HG02642 (cell line): Measurements from ENCODE around the gene LRRTM3.

Source experiments
- ATAC-seq: cut with Tn5 transposase; IDR thresholded peaks from one replicate; pipeline ENCODE4 v1.9.1; 2021; ENCODE audit warnings: mild to moderate bottlenecking; ENCODE audit not compliant: unreplicated experiment, poor library complexity

Gene LRRTM3

GRCh38 chr10:66931340-66931948 is 5.6 kb downstream of the LRRTM3 start:
- peak; percentile 85 for ATAC-seq

GRCh38 chr10:66931949-66932343 is 6.1 kb downstream of the LRRTM3 start:
- no peak for ATAC-seq

GRCh38 chr10:66934711-66935110 is 8.9 kb downstream of the LRRTM3 start:
- no peak for ATAC-seq

GRCh38 chr10:66940965-66941364 is 15.1 kb downstream of the LRRTM3 start:
- ATAC-seq: no peak

- no peak for ATAC-seq
Measured at GRCh38 chr10:66941491-66941890, 15.7 kb downstream of the LRRTM3 start.

- no peak for ATAC-seq
Measured at GRCh38 chr10:66942407-66942806, 16.6 kb downstream of the LRRTM3 start.

- ATAC-seq: no peak
Measured at GRCh38 chr10:66943590-66943989, 17.8 kb downstream of the LRRTM3 start.

- ATAC-seq: no peak
Measured at GRCh38 chr10:66951896-66952295, 26.1 kb downstream of the LRRTM3 start.

GRCh38 chr10:66958466-66958865 is 32.6 kb downstream of the LRRTM3 start:
- ATAC-seq: no peak

GRCh38 chr10:66964946-66965345 is 39.1 kb downstream of the LRRTM3 start:
- ATAC-seq: no peak

GRCh38 chr10:66980246-66980815 is 54.5 kb downstream of the LRRTM3 start:
- ATAC-seq: no peak

GRCh38 chr10:66981361-66982052 is 55.7 kb downstream of the LRRTM3 start:
- ATAC-seq: no peak

GRCh38 chr10:66982053-66982420 is 56.2 kb downstream of the LRRTM3 start:
- ATAC-seq: no peak

GRCh38 chr10:66982792-66983474 is 57.1 kb downstream of the LRRTM3 start:
- ATAC-seq: no peak

- no peak for ATAC-seq
Measured at GRCh38 chr10:66983475-66983818, 57.6 kb downstream of the LRRTM3 start.

- ATAC-seq: no peak
Measured at GRCh38 chr10:66990143-66990830, 64.5 kb downstream of the LRRTM3 start.

- no peak for ATAC-seq
Measured at GRCh38 chr10:66996996-66997395, 71.2 kb downstream of the LRRTM3 start.

GRCh38 chr10:66999762-67000545 is 74.1 kb downstream of the LRRTM3 start:
- ATAC-seq: no peak

GRCh38 chr10:67004690-67005089 is 78.9 kb downstream of the LRRTM3 start:
- no peak for ATAC-seq

- no peak for ATAC-seq
Measured at GRCh38 chr10:67005981-67006380, 80.1 kb downstream of the LRRTM3 start.
